ENCODE measurements around the gene SRRD. TPM values are rescaled to one million over a fixed set of nuclear protein-coding genes. Genes with fewer than 3 reads are reported as not detected.

SRRD gene
- total and polyA plus RNA-seq, 2 of the 8 experiments (the other 6 are each of a cell fraction or from before 2014, with no cell fraction given): 17.1 to 25.3 TPM

GRCh38 chr22:26483043-26483438, 636 bp upstream of the SRRD start (continued):
- TF ChIP-seq CHD7 (IDR thresholded peaks at IDR 0.05; ENCODE audit: insufficient replicate concordance, low read length) (no peak), E2F6 (IDR thresholded peaks at IDR 0.05) (no peak), GTF2F1 (IDR thresholded peaks at IDR 0.05; ENCODE audit: borderline replicate concordance, low read depth, low read length) (no peak), CBX8 (IDR thresholded peaks at IDR 0.05; ENCODE audit: borderline replicate concordance, low read depth, low read length) (no peak), SIX5 (IDR thresholded peaks at IDR 0.05; ENCODE audit: low read depth, low read length) (no peak), ATF2 (IDR thresholded peaks at IDR 0.05; ENCODE audit: low read length) (no peak), EZH2 (IDR thresholded peaks at IDR 0.05; ENCODE audit: low read depth, low read length, severe bottlenecking) (no peak), CEBPB (IDR thresholded peaks at IDR 0.05; ENCODE audit: low read depth, low read length) (no peak)
